GM10266 (cell line): ENCODE measurements around the gene RAPGEF5.

Source experiments
- DNase-seq: peaks from one replicate; pipeline ENCODE4 v3.0.0; 2012; ENCODE audit errors: extremely low spot score
- CTCF ChIP-seq: IDR thresholded peaks from 2 replicates; pipeline ENCODE4 v1.5.1; 2012; ENCODE audit warnings: mild to moderate bottlenecking, low read depth; ENCODE audit not compliant: control insufficient read depth, insufficient read depth; ENCODE audit errors: missing control alignments

RAPGEF5 gene

DNA sequence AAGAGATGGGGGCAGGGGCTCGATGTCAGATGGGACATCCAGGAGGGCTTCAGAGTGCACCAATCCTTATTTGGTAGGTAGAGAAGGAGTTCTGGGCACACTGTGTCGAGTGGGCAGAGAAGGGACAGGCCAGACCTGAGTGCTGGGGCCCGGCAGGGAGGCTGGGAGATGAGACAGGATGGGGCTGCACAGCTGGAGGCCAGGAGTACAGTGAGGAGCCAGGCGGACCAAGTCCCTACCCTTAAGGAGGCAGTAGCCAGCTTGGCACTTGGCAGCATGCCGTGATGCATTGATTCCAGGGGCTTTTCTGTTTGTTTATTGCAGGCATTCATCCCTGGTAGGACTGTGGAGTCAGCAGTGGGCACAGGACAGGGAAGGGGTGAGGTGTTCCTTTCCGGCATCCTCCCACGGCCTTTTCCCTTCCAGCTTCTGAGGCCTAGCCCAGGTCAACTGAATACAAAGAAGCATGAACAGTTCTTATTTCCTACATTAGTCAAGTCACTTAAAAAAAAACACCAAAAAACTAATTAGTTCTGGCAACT is 242.4 kb downstream of the RAPGEF5 start:
- TF ChIP-seq CTCF: no peak
- DNase-seq: no peak

GRCh38 chr7:22113041-22113440 is 243.9 kb downstream of the RAPGEF5 start:
- TF ChIP-seq CTCF: no peak
- no peak for DNase-seq

DNA sequence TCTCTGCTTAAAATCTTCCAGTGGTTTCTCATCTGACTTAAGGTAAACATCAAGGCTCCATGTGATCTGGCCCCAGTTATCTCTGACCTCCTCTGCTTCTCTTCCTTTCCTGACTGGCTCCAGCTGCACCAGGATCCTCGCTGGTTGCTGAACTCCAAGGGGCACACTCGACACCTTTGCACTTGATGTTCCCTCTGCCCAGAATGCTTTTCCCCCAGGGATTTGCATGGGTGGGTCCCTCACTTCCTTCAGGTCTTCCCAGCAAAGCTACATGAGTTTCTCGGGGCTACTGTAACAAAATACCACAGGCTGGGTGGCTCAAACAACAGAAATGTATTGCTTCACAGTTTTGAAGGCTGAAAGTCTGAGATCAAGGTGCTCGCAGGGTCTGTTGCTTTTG is 245.3 kb downstream of the RAPGEF5 start:
- TF ChIP-seq CTCF: no peak
- DNase-seq: no peak

DNA sequence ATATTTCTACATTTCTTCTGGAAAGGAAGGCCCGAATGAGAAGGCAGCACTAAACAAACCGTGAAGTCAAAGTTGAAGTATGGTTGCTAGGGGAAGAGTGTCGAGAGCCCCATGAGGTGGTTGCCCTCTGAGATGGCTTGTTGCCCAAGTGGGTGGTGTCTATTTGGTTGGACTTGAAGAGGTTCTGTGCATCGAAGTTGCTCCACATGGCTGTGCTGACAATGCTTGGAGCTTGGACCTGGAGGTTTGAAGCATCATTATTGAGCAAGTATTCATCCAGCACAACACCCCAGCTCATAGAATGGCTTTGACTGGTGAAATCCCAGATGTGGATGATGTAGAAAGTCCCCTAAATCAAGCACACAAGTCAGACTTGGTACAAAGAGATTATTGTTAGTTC is 246.1 kb downstream of the RAPGEF5 start:
- DNase-seq: no peak
- TF ChIP-seq CTCF: no peak

DNA sequence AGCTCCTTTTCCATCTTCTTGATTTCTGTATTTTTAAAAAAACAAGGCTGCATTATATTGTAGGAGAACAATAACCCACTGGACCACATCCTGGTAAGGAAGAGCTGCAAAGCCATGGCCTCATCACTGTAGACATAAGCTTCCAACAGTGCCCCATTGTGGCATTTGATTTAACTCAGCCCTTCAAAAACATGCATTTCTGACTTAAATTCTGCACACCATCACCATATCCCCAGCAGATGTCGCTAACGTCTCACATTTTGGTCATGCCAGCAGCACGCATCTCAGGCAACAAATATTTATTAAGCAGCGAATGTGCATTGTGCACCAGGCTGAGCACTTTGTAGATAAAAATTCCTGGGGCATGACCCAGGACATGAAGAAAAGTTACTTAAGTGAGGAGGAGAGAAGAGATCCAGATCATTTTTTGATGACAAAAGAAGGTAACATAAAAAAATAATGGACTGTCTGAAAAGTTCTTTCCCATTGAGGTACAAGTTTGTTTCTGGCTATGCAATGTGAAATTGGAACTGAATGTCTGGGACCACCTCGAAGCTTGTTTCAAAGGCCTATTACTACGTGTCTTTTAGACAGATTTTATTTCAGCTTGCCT is 246.6 kb downstream of the RAPGEF5 start:
- DNase-seq: peak; percentile 60
- TF ChIP-seq CTCF: peak; percentile 90

GRCh38 chr7:22109761-22110160 is 247.2 kb downstream of the RAPGEF5 start:
- DNase-seq: no peak
- peak; percentile 48 for TF ChIP-seq CTCF

GRCh38 chr7:22108151-22108845 is 248.7 kb downstream of the RAPGEF5 start:
- DNase-seq: no peak
- no peak for TF ChIP-seq CTCF
